ENCODE measurements around the gene GMPR2.
"Not testable (repeated sequence)": the region's sequence is repeated elsewhere in the genome, so short reads cannot be mapped to it uniquely, and the experiment has no call there.

Gene GMPR2

DNA sequence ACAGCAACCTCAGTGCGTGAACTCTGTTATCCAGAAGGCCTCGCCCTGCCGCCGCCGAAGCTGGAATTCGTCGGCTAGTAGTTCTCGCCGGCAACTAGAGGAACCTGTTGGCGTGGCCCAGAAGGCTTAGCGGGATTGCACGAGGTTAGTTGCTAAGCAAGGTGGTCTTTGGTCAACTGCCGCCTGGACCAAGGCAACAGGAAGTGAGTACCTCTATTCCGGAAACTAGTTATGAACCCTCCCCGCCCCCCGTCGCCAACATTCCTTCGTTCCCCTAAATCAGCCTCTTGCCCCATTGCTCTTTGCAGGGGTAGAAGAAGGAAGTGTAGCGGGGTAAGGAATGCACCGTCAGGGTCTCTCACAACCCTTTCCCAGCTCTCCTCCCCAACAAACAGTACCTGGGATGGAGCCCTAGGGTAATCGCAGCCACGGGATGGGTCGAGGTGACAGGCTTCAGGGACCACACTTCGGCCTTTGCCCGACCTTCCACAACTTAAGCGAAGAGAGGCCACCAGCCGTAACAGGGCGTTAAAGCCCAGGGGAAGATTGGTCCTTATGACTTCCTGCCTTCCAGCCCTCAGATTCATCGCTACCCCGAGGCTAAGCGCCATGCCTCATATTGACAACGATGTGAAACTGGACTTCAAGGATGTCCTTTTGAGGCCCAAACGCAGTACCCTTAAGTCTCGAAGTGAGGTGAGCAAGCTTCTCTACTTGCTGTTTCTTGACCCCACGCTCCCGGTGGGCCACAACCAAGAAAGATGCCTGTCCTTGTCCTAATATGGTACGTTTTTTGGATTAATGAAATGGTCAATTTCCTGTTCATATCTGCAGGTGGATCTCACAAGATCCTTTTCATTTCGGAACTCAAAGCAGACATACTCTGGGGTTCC, at the start of gene GMPR2:
GMPR2 (plus strand) TSS at position 285 of the 893 bp plus-strand sequence; CDS start at position 610, 325 bp downstream.
- DNase-seq = no peak

DNA sequence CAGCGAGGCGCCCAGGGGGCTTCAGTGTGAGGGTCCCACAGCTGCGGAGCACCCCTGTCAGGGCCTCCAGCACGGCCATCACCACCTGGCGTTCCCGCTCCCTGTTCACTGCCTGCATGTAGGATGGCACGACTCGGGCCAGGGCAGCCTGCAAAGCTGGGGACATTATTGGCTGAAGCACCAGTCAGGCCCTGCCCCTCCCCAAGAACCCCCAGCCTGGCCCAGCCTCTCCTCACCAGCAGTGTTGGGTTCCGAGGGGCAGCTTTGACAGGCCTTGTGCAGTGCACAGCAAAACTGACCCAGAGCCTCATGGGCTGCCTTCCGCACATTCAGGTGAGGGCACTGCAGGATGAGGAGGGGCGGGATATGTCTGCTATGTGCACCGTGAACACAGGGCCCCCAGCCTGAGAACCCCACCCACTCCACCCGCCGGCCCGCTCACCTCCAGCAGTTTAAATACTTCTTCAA, 49.7 kb upstream of the GMPR2 start:
- DNase-seq = no peak

DNA sequence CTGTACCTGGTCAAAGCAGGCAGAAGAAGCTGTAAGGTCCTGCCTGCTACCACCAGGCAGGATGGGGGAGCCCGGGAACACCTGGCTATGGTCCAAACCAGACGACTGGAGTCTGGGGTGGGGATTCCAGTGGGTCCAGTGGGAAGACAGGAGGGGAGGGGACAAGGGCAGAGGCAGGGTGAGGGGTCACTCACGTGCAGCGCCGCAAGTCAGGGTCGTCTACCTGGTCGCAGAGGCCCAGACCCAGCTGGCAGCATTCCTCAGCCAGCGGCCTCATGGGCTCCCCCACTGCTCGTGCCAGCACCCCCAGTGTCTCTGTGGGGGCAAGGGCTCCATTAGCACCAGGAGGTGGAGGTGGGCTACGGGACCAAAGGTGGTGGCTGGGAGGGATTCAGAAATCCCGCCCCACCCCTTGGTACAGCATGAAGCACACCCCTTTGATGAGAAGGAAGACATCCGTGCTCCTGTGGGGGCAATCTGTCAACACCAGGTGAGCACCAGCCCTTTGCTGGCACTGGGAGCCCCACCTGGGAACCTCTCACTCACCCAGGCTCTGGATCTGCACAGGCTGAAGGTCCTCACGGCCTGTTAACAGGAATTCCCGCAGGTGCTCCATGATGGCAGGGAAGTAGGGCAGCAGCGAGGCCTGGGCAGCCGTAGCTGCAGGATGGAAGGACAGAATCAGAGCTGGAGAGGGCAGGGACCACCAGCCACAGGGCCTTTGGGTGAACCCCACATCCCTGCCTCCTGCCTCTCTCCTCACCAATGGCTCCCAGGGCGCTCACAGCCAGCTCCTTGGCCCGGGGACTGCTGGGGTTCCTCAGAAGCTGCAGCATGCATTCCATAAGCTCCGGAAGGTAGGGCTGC, 48.4 kb upstream of the GMPR2 start:
- DNase-seq = no peak

DNA sequence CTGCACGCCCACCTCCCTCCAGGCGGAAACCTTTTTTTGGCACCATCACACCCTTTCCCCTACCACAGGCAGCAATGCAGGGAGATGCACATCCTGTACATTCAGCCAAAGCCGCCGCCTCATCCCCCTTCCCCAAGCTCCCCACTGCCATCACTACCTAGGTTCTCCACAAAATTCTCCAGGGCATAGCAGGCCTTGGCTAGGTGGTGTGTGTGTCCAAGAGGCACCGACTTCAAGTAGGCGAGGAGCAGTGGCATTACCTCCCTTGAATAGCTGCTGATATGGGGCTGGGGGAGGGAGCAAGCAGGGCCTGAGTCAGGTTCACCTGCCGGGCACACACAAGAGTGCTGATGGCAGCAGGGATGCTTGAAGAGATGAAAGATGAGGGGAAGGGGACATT, 47.7 kb upstream of the GMPR2 start:
- DNase-seq = no peak

DNA sequence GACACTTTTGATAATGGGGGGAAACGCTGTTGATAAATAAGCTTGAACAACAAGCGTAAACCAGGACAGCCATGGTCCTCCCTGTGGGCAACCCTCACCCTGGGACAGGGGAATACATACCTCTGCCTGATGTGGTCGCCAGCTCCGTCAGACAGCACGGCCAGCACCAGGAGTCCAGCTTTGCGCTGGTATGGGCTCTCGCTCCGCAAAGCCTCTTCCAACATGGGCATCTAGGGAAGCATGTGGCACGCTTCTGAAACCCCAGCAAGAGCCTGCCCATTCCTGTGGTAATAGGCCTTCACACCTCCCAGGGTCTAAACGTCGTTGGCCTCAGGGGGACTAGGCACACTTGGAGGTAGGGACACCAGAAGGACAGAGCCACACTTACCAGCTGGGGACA, 47.0 kb upstream of the GMPR2 start:
- no peak for DNase-seq

DNA sequence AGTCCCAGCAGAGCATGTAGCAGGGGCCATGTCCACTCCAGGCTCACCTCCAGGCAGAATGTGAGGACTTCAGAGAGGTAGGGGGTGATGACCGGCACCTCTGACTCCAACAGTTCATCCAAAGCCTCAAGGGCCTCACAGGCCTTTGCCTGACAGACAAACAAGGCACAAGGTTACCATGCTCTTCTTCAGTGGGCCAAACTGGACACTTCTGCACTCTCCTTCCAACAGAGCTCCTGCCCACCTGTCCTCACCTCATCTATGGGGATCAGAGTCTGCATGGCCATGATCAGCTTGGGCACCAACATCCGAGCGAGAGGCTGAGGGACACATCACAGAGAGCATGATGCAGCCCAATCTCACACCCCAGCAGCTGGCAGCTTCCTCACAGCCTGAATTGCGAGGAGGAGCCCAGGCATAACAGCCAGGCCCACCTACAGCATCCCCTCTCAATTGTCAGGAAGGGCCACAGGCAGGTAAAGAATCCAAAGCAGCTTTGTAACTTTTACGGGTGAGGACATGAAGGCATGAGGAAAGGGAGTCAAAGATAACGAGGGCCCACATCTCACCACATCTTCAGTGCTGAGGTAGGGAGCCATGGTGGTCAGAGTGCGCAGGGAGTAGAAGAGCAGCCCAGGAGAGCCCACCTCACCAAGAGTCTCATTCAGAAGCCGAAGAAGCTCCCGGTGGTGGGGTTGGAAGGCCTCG, 45.7 kb upstream of the GMPR2 start:
- no peak for DNase-seq

DNA sequence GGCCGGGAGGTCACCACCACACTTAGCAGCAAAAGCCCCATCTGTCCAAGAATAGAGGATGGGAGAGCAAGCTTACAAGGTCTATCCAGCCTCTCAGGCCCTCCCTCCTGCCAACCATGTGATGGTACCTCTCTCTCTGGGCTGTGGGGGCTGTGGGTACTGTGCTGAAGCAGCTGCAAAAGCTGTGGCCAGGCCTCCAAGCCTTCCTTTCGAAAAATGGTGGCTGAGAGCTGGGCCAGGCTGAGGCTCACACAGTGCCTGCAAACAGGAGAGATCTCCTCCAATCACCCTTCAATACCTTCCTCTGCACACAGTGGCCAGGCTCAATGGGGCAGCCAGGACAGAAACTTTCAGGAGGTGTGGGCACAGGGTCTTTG, 45.2 kb upstream of the GMPR2 start:
- no peak for DNase-seq

DNA sequence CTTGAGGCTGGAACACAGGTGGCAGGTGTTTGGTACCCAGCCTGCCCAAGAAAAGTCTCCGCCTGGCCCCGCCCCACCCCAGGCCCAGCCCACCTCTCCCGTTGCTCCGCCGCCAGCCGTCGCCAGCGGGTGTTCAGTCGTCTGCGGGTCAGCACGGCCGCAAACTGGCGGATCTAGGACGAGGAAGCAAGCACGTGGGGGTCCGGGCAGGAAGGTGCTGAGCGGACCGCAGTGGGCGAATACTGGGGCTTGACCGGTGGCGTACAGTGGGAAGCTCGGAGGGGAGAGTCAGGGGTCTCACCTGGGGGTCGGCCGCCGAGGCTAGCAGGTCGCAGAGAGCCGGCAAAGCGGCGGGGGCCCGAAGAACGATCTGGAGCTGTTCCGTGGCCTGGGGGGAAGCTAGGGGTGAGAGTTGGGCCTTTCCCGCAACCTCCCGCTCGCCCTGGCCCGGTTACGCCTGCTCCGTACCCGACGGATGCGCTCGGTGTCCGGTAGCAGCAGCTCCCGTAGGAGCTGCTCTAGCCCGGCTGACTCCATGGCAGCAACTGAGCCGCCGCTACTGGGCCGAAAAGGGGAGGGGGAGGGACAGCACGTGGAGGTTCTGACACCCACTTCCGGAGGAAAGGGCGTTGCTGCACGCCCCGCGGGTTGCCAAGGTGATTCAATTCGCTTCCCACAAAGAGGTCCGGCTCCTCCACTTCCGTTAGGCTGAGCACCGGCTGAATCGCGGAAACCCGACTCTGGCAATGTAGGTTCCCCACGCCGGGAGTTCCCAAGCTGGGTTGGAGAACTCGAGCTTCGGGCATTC, 44.3 kb upstream of the GMPR2 start, which contains the start of gene IPO4:
IPO4 (minus strand) TSS at position 566 of the 808 bp plus-strand sequence; CDS start at position 537, 29 bp downstream.
- peak; percentile 87 for DNase-seq

DNA sequence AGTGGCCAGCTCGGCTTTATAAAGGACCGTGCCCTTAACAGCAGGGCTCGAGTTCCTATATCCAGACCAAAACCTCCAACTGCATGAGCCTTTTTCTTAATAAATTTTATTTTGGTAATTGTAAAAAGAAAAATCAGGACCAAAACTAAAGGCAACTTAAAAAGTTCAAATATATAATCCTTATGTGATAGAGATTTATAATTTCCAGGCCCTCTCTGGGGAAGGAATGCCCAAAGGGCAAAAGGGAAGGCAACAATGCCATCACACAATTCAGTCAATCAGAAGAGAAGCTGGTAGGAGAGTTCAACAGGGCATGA, 43.7 kb upstream of the GMPR2 start:
- DNase-seq = no peak

DNA sequence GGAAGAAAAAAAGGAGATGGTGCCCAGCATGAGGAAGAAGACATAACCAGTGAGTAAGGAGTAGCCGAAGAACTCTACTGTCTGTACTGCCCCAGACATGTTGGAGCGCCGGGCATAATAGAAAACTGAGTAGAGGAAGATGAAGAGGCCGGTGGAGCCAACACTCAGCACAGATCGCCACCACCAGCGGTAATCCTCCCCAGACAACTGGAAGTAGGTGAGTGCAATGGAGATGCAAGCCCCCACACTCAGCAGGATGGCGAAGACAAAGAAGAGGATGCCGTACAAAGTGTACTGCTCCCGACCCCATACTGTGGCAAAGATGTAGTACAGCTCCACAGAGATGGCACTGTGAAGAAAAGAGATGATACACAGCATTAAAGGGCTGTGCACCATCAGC, 43.3 kb upstream of the GMPR2 start:
- no peak for DNase-seq

DNA sequence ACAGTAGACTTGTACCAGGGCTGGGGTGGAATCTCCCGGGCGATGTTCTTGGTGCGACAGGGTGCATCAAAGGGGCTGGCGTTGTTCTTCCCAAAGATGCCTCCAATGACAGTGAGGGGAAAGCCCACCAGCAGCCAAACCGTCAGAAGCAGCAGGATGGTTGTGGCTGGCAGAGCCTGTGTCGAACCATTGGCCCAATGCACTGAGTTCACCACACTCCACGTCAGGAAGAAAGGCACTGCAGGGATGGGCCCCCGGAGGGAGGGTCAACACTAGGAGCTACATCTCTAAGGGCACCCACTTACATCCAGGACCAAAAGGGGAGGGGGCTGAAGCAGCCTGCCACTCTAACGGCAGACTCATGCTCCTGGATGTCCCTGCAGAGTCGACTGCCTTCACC, 42.3 kb upstream of the GMPR2 start:
- no peak for DNase-seq

DNA sequence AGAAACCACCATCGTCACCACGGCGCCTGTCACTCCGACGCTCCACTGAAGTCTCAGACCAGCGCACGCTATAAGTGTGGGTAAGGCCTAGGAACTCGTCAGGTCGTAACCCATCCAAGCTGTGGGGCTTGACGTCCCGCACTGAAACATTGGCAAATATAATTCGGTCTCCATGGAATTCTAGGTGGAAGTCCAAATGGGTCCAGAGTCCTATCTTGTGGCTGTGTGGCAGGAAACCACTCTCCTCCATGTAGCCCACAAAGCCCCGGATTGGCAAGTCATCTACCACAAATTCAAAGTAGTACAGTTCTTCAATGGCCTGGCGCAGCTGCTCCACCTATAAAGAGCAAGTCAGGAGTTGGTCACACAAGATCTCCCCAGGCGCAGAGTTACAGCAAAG, 39.8 kb upstream of the GMPR2 start:
- DNase-seq = no peak

DNA sequence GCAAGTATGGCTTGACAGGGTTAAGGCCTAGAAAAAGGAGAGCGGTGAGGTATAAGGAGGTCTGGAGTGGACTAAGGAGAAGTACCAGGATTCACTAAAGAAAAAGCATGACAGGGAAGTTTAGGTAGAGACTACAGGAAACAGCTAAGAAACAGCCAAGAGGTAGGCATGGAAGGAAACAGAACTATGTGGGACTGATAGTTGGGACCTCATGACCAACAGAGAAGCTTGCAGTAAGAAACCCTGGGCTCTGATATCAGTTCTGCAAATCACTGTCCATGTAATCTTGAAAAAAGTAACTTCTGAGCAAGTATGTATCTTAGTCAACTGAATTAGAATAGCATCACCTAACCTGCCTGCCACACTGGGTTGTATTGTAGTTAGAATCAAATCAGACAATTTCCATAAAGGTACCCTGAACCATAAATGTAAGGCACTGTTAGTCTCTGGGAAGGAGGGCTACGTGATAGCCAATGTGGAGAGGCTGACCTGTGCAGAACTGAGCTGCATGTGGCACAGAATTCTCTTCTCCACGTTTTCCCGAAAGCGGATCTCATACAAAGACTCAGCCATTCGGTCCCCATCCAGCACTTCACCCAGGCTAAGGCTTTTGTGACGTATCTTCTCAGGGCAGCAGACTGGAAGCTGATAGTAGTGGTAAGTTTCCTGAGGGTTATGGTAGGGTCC, 38.4 kb upstream of the GMPR2 start:
- DNase-seq = no peak

DNA sequence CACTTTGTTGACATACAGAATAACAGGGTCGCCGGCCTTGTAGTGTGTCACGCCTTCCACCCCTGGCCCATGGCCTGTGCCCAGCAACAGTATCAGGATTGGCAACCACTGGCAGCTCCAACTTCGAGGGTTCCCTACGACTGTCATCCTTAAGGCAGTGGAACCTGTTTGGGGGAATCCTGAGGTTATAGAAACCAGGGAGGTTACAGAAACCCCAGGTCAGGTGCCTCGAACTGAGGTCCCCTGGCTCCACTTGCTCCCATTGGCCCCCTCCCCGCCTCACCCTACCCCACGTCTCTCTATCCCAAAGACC, 37.9 kb upstream of the GMPR2 start:
- no peak for DNase-seq

DNA sequence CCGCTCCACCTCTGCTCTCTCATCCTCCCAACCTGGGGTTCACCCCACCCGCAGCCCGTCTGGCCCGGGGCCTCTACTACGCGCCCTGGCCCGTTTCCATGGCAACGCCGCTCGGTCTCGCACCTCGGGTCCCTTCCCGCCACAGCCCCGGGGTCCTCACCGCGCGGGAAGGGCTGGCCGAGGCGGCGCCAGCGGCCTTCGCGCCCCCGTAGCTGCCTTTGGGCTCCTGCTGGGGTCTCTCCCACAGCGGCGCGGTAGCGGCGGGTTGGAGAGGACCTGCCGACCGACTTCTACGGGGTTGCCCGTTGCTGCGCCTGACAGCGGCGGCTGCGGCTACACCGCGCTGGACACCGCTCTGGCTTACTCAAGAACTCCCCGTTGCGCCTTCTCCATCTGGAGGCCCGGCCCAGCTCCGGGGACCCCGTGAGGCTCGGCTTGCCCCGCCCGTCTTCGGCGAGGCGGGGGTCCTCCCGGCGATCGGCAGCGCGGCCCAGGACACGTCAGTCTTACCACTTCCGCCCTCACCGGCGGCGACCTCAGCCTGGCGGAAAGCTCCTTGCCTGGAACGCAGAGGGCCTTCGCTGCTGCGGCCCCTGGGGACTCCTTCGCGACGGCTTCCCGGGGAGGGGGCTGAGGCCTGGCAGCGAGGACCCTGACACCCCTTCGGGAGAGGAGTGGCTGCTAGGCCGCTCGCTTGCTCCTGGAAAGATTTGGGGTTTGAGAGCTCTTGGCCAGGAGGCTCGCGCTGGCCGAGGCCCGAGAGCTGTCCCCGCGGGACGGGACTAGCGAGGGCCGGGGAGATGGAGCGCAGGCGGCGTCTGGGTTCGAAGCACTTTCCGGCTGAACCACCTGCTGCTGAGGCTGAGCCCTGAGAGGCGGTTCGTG, 37.3 kb upstream of the GMPR2 start, which contains the start of gene TM9SF1:
TM9SF1 (minus strand) TSS at position 256 of the 885 bp plus-strand sequence. CDS start 422 bp downstream, outside the sequence.
- DNase-seq = peak; percentile 85

DNA sequence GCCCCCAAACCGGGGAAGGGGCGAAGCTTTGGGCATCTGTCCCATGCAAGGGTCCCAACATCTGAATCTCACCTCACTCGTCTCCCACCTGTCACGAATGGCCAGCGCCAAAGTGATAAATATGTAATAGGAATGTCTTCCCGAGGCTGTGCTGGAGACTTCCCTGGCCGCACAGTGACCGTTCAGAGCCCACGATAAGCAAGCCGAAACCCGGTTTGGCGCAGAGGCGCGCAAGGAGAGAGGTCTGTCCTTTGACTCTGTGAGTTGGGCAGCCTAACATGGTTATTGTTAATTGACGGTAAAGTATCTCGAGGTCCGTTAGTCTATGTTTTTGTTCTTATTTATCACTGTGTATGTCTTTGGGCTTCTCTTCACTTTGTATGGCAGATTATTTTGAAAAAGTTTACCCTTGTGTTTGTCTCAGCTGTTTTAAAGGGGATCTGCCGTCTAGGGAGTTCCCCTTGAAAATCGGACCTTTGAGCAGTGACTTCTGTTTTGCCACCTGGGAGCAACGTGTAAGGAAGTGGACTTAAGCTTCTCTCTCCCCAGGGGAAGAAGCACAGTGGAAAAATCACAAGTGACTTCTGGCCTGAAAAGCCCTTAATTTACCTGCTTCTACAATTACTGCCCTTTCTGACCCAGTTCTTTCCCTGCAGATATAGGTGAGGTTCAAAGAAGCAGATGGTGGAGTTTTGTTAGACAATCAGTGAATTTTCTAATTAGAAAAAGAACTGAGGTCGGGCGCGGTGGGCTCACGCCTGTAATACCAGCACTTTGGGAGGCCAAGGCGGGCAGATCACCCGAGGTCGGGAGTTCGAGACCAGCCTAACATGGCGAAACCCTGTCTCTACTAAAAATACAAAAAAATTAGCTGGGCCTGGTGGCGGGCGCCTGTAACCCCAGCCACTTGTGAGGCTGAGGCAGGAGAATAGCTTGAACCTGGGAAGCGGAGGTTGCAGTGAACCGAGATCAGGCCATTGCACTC, 36.4 kb upstream of the GMPR2 start:
- DNase-seq = no peak

DNA sequence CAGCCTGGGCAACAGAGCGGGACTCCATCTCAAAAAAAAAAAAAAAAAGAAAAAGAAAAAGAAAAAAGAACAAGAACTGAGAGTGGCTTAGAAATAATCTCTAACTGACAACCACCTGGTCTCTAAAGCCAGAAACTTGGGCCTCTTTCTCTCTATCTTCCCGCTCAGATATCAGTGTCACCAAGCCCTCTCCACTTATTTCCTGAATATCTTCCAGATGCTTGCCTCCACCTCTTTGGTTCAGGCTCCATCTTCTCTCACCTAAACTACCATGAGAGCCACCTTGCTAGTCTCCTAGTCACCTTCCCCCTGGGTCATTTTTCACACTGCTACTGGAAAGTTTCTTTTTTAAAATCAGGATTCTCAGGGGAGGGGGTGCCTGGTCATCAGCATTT, 35.7 kb upstream of the GMPR2 start:
- no peak for DNase-seq

DNA sequence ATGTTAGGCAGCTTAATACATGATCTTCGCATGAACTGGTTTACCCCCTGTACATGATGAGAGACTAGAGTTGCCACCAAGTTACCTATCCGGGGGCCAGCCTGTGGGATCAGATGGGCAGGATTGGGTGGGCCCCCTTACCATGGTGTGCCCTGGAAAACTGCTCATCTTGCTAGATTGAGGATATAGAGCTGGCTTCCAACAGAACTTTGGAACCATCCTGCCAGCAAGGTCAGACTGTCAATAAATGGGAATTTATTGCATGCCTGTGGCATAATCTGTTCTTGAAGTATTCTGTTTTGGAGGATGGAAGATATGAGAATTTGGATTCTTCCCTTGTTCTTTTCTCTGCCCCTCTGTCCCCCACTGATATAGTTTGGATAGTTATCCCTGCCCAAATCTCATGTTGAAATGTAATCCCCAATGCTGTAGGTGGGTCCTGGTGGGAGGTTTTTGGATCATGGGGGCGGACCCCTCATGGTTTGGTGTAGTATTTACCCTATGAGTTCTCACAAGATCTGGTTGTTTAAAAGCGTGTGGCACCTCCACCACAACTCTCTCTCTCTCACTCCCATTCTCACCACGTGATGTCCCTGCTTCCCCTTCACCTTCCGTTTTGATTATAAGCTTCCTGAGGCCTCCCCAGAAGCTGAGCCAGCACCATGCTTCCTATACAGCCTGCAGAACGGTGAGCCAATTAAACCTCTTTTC, 33.8 kb upstream of the GMPR2 start:
- peak; percentile 9 for DNase-seq

DNA sequence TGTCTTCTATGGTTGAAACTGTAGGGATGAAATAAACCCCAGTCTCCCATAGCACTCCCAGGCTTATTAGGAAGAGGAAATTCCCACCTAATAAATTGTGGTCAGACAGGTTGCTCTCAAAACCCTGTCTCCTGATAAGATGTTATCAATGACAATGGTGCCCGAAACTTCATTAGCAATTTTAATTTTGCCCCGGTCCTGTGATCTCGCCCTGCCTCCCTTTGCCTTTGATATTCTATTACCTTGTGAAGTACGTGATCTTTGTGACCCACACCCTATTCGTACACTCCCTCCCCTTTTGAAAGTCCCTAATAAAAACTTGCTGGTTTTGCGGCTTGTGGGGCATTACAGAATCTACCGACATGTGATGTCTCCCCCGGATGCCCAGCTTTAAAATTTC, 30.2 kb upstream of the GMPR2 start:
- not testable (repeated sequence) for DNase-seq

All from activated CD4-positive, CD25-positive, alpha-beta regulatory T cell treated with anti-CD3 and anti-CD28 coated beads, Interleukin-2, amount 50 U/mL, for 72 hours (primary cell).